Right lobe of liver (tissue), 4 donors: ENCODE data around the gene NOTCH1.

Experiments
- CTCF ChIP-seq, 4 donors: fragments of 200-600 bp in 3 of 4; fragments of 450-650 bp in 1 of 4; IDR thresholded peaks; one replicate each; pipeline versions ENCODE4 v1.5.1 to v1.8.0; 2016 to 2022; ENCODE audit warnings: antibody characterized with exemption in 4 of 4, mild to moderate bottlenecking in 2 of 4
- POLR2A ChIP-seq: fragments of 450-650 bp; IDR thresholded peaks from one replicate; pipeline ENCODE4 v1.6.1; 2017; ENCODE audit warnings: antibody characterized with exemption, mild to moderate bottlenecking
- donor health status: DM: no; HTN: no; CAD: no.
- donor health status: DM: no; HTN: no; CAD: no.
- donor health status: DM: no; HTN: yes; CAD: no.

- TF ChIP-seq CTCF (IDR thresholded peaks at IDR 0.05), result no peak
- no peak for TF ChIP-seq POLR2A
Measured at GRCh38 chr9:136562746-136563495, 17.1 kb upstream of the NOTCH1 start.
